ENCODE measurements around the gene CDK16. TPM values are rescaled to one million over a fixed set of nuclear protein-coding genes. Genes with fewer than 3 reads are reported as not detected.

The CDK16 gene
- polyA plus RNA-seq, 1 donor (not counting 4 experiments of a cell fraction or from before 2014, with no cell fraction given) = 79.3 TPM

DNA sequence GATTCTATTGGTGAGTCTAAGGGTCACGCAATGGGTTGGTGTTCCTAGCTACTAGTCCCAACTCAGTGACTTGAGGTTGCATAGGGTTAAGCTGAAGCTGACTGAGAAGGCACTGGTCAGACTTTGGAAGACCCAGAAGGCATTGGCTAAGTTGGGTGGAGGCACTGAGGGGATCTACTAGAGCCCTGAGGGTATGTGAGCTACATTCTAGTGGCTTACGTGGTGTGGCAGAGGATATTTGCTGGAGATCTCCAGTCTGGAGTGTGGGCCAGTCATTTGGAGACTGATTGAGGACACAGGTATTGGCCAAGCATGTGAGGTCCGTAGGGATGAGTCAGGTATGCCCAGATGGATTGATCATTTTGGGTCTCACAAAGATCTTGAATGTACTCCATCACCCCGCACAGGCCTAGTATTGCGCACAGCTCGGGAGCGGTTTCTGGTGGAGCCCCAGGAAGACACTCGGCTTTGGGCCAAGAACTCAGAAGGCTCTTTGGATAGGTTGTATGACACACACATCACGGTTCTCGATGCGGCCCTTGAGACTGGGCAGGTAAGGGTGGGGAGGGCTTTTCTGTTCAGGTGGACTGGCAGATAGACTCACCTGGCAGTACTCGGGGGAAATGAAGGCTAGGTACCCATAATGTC lies 21.5 kb downstream of the CDK16 start:
- Histone ChIP-seq H3K9me3 (ENCODE audit: control insufficient read depth, low read depth, low read length) (no peaks in the 10 kb centered on the region), H3K4me3 (ENCODE audit: control insufficient read depth in 2 of 3, extremely low read depth in 1 of 3, insufficient read depth in 2 of 3, low read depth in 1 of 3, low read length in 3 of 3) (no peak overlapping the region), H3K9me1 (ENCODE audit: control insufficient read depth, extremely low read depth, insufficient read depth, low read length) (no peaks in the 10 kb centered on the region), H3K27me3 (ENCODE audit: control insufficient read depth, extremely low read depth, insufficient read depth, low read length) (no peaks in the 10 kb centered on the region), H3K4me2 (ENCODE audit: control insufficient read depth, extremely low read depth, insufficient read depth, low read depth, low read length) (no peak overlapping the region), H4K20me1 (ENCODE audit: control insufficient read depth, extremely low read depth, insufficient read depth, low read length) (no peaks in the 10 kb centered on the region), H3K36me3 (ENCODE audit: control insufficient read depth in 2 of 2, extremely low read depth in 1 of 2, insufficient read depth in 2 of 2, low read length in 2 of 2) (no peaks in the 10 kb centered on the region), H3K79me2 (ENCODE audit: control insufficient read depth, insufficient read depth, low read length) (peaks cover 6% of the 10 kb centered on the region), H3K4me1 (ENCODE audit: control insufficient read depth, extremely low read depth, insufficient read depth, low read length) (no peaks in the 10 kb centered on the region), H3K27ac (ENCODE audit: control insufficient read depth, insufficient read depth, low read length) (no peak overlapping the region), H2AFZ (ENCODE audit: control insufficient read depth, low read length) (no peak overlapping the region), H3K9ac (ENCODE audit: control insufficient read depth, extremely low read depth, insufficient read depth, low read length) (no peak overlapping the region)
- dilution Hi-C loops (cut with MboI; ENCODE audit: extremely low pct_ligation_motif_present, low sequenced_read_pairs) = no loop called here
- TF ChIP-seq EZH2 (IDR thresholded peaks at IDR 0.05; ENCODE audit: low read length) = no peak
- no peak for TF ChIP-seq CTCF (optimal IDR thresholded peaks at IDR 0.05 in 1 of 3, IDR thresholded peaks at IDR 0.05 in 1 of 3, conservative IDR thresholded peaks at IDR 0.05 in 1 of 3; ENCODE audit: extremely low read depth in 1 of 3, insufficient read depth in 2 of 3, low read length in 3 of 3)
- DNase-seq (ENCODE audit: low read depth, low spot score) (no peak), FAIRE-seq (no peak)

DNA sequence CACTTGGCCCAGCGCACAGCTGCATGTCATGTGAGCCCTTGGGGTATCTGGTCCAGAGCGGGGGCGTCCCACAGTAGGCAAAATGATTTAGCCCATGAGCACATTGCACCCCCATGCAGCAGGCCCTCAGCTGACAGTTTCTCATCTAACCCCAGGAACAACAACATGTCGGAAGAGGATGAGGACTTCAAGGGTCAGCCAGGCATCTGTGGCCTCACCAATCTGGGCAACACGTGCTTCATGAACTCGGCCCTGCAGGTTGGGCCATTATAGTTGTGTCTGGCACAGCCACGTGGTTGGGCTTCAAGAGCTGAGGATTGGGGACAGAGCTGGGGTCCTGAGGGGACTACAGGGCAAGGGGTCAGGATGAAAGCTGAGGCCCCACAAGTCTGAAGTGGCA lies 22.1 kb downstream of the CDK16 start:
- Histone ChIP-seq H3K9me1 (ENCODE audit: control insufficient read depth, extremely low read depth, insufficient read depth, low read length) (no peaks in the 10 kb centered on the region), H3K4me1 (ENCODE audit: control insufficient read depth, extremely low read depth, insufficient read depth, low read length) (no peaks in the 10 kb centered on the region), H3K9me3 (ENCODE audit: control insufficient read depth, low read depth, low read length) (no peaks in the 10 kb centered on the region), H3K27ac (ENCODE audit: control insufficient read depth, insufficient read depth, low read length) (no peak overlapping the region), H3K9ac (ENCODE audit: control insufficient read depth, extremely low read depth, insufficient read depth, low read length) (no peak overlapping the region), H3K79me2 (ENCODE audit: control insufficient read depth, insufficient read depth, low read length) (peaks cover 3% of the 10 kb centered on the region), H3K4me3 (ENCODE audit: control insufficient read depth in 2 of 3, extremely low read depth in 1 of 3, insufficient read depth in 2 of 3, low read depth in 1 of 3, low read length in 3 of 3) (no peak overlapping the region), H3K27me3 (ENCODE audit: control insufficient read depth, extremely low read depth, insufficient read depth, low read length) (no peaks in the 10 kb centered on the region), H4K20me1 (ENCODE audit: control insufficient read depth, extremely low read depth, insufficient read depth, low read length) (no peaks in the 10 kb centered on the region), H2AFZ (ENCODE audit: control insufficient read depth, low read length) (no peak overlapping the region), H3K4me2 (ENCODE audit: control insufficient read depth, extremely low read depth, insufficient read depth, low read depth, low read length) (no peak overlapping the region), H3K36me3 (ENCODE audit: control insufficient read depth in 2 of 2, extremely low read depth in 1 of 2, insufficient read depth in 2 of 2, low read length in 2 of 2) (no peaks in the 10 kb centered on the region)
- dilution Hi-C loops (cut with MboI; ENCODE audit: extremely low pct_ligation_motif_present, low sequenced_read_pairs) = no loop called here
- no peak for TF ChIP-seq CTCF (optimal IDR thresholded peaks at IDR 0.05 in 1 of 3, IDR thresholded peaks at IDR 0.05 in 1 of 3, conservative IDR thresholded peaks at IDR 0.05 in 1 of 3; ENCODE audit: extremely low read depth in 1 of 3, insufficient read depth in 2 of 3, low read length in 3 of 3)
- FAIRE-seq = no peak
- no peak for DNase-seq (ENCODE audit: low read depth, low spot score)

Measured in keratinocyte (primary cell).